Stimulated activated CD4-positive, alpha-beta T cell treated with anti-CD3 and anti-CD28 coated beads, Interleukin-2, amount 100 ng/mL, for 4 hours (primary cell): ENCODE data around the gene SLC1A1.
"Not testable (repeated sequence)": the region's sequence is repeated elsewhere in the genome, so short reads cannot be mapped to it uniquely, and the experiment has no call there.

Experiments used
- DNase-seq: peaks from one replicate; pipeline ENCODE4 v3.0.0-alpha.2; 2020; ENCODE audit warnings: low read depth

Gene SLC1A1

DNA sequence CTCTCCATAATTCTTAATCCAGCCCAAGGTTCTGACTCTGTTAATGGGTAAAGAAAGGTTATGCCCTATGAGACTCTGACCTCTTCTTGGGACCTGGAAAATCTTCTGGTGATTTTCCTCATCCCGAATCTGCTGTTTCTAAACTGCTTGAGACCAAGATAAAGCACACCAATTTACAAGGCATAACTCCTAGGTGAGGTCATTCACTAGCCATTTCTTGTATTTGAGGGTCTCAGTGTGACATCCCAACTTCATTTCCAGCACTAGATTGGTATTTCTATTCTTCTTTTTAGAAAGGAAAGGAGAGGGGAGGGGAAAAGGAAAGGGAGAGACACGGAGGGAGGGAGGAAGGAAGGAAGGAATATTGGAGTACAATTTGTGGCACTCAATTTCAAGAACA, 51.6 kb downstream of the SLC1A1 start:
- no peak for DNase-seq

- not testable (repeated sequence) for DNase-seq
Observed at GRCh38 chr9:4544714-4545113, 54.4 kb downstream of the SLC1A1 start.

GRCh38 chr9:4547016-4547415, 56.7 kb downstream of the SLC1A1 start:
- DNase-seq = no peak

DNA sequence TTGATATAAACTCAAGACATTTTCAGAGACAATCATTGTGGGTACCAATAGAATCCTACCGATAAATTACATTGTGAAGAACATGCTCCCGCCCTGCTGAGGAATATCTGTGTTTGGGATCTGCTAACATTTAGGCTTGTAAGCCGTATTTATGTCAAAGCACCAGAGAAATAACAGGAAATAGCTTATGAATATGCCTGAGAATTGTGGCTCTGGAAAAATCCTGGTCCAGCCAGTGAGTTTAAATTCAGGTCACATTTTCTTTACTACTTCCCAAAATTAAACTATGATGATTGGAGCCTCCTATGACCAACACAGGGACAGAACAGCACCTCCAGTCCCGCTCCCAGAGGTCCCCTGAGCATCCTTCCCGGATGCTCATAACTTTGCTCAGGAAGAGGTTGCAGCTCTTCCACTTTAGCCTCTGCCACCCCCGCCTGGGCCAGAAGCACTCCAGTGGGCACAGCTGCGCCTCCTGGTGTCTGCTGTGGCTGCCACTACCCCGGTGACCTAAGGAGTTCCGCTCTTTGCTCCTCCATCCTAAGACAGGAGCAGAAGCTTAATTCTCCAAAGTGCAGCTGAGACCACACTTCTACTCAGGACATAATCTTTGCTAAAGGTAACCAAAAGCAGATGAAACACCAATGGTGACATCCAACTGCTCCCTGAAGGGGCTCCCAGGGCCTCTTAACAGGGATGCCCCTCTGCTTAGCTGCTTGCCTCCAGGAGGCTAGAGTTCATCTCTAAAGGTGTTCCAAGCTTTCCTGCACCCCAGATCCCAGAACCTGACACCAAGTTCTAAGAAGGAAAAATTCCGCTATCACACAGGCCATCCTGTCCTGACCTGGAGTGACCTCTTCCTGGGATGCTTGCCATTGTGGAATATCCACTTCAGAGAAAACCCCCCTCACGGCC, 58.8 kb downstream of the SLC1A1 start:
- DNase-seq = no peak

DNA sequence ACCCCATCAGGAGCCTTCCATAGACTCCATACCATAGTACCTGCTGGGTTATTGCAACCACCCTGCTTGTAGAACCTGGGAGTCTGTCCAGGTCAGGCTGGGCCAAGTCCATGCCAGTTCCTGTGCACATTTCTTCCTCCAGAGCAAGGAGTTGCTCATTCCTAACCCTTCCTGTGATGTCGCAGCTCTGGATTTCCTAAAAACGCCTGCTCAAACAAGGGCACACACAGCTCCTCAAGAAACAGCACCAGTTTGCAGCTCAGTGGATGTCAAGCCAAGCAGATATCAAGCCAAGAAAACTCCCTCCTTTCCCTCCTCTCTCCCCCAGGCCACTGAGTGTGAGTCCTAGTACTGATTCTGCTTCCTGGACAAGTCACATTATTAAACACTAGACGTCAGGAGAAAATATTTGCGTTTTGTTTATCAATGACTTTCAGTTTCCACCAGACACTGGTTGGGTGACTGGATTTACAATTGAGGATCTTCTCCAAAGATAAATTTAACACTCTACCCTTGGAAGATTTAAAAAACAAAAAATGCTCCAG, 59.6 kb downstream of the SLC1A1 start:
- no peak for DNase-seq

DNA sequence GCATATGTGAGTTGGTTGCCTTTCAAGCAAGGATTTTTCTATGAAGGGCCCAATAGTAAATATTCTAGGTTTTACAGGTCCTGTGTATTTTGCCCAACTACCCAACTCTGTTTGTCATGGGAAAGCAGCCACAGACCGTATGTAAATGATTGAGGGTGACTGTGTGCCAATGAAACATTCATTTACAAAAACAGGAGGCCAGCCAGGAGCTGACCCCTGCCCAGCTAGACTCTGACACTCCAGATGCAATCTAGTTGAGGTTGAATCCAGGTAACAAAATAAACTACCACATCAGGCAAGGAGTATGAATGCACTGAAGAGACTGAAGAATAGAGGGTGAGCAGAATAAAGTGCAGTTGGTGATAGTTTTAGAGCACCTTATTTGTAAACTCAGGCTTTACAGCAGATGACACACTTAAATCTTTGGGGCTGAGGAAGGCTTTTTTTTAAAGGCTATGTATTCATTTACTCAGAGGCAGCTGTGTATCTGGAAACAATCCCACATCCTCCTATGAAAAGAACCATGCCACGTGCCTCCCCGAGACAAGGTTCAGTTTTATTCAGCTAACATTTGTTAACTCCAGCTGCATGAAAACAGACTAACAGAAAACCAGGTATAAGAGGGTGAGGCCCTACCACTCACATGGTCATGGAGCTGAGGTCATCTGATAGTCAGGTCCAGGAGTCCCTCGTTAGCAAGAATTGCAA, 60.7 kb downstream of the SLC1A1 start:
- no peak for DNase-seq

DNA sequence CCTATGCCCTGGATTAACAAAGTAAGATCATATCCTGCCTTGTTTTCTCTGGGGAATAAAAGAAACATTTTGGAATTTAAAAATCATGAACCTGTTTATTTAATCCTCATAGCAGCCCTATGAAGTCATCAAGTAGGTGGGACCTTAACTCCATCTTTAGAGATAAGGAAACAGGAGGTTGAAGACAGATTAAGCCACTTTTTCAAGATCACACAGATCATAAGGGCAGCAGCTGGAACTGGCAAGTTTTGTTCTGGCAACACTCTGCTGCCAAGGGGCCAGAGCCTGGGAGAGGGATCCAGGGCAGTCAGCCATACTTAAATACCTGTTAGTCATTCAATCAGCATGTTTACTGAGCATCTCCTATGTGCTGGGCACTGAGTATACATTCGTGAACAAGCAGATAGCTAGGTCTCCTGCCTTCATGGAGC, 63.7 kb downstream of the SLC1A1 start:
- DNase-seq = no peak

GRCh38 chr9:4555236-4555635, 65.0 kb downstream of the SLC1A1 start:
- DNase-seq = no peak

- DNase-seq = no peak
Observed at GRCh38 chr9:4558371-4558998, 68.2 kb downstream of the SLC1A1 start.

GRCh38 chr9:4559261-4560182, 69.3 kb downstream of the SLC1A1 start:
- no peak for DNase-seq

DNA sequence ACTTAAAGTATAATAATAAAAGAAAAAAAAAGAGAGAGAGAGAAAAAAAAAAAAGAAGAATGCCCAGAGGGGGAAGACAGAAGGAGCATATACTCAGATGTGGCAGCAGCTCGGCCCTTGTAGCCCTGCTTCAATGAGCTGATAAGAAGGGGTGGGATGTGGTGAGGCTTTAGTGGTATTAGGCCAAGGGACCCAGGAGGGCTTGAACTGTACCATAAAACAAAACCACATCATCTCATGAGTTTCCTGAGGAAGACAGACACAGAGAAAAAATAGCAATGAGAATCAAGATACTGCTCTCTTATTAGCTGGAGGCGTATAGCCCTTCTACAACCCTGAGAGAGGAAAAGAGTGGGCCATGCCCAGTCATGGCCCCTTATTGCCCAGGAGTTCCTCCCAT, 72.8 kb downstream of the SLC1A1 start:
- no peak for DNase-seq

GRCh38 chr9:4566806-4567205, 76.5 kb downstream of the SLC1A1 start:
- DNase-seq = no peak

GRCh38 chr9:4567601-4568000, 77.3 kb downstream of the SLC1A1 start:
- DNase-seq = no peak

GRCh38 chr9:4569101-4569500, 78.8 kb downstream of the SLC1A1 start:
- no peak for DNase-seq

DNA sequence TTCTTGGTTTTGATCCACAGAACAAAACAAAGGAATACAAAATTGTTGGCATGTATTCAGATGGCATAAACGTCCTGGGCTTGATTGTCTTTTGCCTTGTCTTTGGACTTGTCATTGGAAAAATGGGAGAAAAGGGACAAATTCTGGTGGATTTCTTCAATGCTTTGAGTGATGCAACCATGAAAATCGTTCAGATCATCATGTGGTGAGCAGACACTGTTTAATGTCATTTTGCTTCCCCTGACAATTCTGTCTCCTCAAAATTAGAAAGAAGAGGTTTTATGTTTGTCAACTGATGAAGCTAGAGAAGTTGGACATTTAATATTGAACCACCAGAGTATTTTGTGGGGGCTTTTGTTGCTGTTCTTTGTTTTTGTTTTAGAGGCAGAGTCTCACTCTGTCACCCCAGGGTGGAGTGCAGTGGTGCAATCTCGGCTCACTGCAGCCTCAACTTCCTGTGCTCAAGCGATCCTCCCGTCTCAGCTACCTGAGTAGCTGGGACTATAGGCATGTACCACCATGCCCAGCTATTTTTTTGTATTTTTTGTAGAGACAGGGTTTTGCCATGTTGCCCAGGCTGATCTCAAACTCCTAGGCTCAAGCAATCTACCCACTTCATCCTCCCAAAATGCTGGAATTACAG, 82.0 kb downstream of the SLC1A1 start:
- no peak for DNase-seq

GRCh38 chr9:4573176-4573575, 82.9 kb downstream of the SLC1A1 start:
- DNase-seq = no peak

GRCh38 chr9:4573634-4574389, 83.5 kb downstream of the SLC1A1 start:
- DNase-seq = no peak

GRCh38 chr9:4574657-4575243, 84.5 kb downstream of the SLC1A1 start:
- no peak for DNase-seq

DNA sequence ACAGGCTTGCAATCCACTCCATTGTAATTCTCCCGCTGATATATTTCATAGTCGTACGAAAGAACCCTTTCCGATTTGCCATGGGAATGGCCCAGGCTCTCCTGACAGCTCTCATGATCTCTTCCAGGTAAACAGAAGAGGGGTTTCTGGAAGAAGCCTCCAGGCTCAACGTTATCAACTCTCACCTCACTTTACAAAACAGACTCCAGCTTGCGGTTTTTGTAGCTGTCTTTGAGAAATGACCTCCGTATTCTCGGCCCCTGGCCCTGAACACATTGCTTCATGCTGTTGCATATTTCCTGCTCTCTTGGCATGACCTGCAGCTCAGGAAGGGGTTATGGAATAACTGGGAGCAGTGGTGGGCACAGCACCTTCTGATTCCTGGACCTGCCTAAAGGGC, 85.7 kb downstream of the SLC1A1 start:
- DNase-seq = no peak

GRCh38 chr9:4576448-4576847, 86.2 kb downstream of the SLC1A1 start:
- DNase-seq = no peak
